Retinal pigment epithelial cell (primary cell): ENCODE measurements around the gene ST6GALNAC3.
A peak's percentile ranks its signal among the peaks of the same experiment; 100 is the strongest.

ENCODE experiments used
- DNase-seq: peaks from one replicate; pipeline ENCODE4 v3.0.0-alpha.2; 2010; ENCODE audit warnings: low read depth
- H3K4me3 ChIP-seq: 2 replicates; pipeline ENCODE4 v1.5.1; 2011; ENCODE audit warnings: mild to moderate bottlenecking, low read length, control low read depth, moderate library complexity
- CTCF ChIP-seq: conservative IDR thresholded peaks from 2 replicates; pipeline ENCODE4 v1.5.1; 2011; ENCODE audit warnings: low read depth, low read length, control low read depth, inconsistent platforms

Gene ST6GALNAC3

DNA sequence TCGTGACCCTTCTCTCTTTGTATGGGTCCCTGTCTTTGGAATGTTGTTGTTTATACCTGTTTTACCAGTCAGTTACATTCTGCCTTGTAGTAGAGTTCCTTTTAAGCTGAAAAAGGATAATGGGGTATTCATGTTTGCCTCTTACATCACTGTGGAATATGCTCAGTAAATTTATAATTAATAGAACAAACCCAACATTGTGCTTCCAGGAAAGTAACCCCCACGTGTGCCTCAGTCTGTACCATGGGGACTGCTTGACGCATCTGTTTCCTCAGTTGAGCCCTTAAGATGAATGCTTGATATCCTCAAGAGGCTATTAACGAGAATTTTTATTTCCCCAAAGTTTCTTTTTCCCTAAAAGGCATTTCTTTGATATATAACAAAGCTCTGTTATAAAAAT, 73.4 kb downstream of the ST6GALNAC3 start:
- TF ChIP-seq CTCF, result no peak
- no peak for DNase-seq
- no peak overlapping the region for H3K4me3 ChIP-seq

DNA sequence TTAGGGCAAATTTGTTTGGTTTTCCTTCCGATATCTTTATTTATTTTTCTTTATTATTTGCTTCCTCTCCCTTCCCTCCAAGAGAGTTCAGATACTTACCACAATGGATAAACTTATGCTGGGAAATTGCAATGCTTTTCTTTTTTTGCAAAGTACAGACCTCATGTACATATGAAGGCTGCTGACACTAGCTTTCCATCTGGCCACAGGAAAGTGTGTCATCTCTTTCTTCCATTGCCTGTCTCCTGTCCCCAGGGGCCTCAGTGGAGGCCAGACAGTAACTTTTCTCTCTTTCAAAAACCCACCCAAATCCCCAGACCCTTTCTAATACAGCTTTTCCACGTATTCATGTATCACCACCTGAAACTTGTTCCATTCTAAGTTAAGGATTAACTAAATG, 73.9 kb downstream of the ST6GALNAC3 start:
- TF ChIP-seq CTCF, result no peak

GRCh38 chr1:76153841-76154205, 79.3 kb downstream of the ST6GALNAC3 start:
- TF ChIP-seq CTCF, result no peak
- H3K4me3 ChIP-seq, result no peak overlapping the region
- no peak for DNase-seq

More for the DNA sequence above, 73.9 kb downstream of the ST6GALNAC3 start:
- DNase-seq, result no peak
- H3K4me3 ChIP-seq, result no peak overlapping the region

DNA sequence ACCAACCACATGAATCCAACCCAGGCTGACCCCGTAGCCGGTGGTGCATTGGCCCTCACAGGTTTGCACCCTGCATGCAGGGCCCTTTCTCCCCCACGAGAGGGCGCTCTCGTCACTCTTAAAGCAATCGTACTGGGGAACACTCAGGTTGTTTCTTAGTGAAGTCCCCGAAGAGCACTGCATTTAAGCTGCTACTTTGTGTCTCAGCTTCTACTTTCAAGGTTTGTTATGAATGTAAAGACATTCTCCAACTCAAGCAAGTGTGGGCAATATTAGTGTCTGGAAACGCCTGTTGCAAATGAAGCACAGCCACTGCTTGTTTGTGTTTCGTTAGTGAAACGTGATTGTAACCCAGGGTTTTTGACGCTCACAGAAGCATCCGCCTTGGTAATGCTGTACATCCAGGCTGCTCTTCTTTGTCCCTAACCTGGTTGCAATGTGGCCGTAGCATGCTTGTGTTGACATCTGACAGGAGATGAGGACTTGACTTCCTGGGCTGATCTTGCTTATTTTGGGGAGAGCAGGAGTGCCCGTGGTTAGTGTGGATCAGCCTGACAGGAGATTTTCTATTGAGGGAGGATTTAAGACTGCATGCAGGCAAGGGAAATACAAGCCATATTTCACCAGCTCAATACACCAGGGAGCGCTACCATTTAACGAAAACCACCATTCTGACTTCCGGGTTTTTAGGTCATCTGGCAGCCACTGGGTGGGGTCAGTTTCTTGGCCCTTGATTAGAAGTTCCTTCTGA, 79.8 kb downstream of the ST6GALNAC3 start:
- peak overlapping the region; percentile 30 for H3K4me3 ChIP-seq
- peak; percentile 98 for TF ChIP-seq CTCF
- no peak for DNase-seq

DNA sequence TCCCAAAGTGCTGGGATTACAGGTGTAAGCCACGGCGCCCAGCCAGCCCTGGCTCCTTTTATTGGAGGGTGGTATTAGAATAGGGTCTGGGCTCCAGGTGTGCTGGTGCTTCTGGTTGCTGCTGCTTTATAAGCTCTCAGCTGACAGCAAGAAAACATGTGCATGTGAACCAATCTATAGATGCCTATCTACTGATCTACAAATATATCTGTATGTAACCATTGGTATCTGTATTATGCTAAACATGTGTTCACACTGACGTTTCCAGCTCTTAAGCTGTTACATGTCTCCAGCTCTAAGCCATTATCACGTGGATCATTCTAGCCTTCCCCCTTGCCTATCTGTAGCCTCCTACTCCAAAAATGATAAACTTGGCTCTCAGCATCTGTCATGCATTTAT, 82.4 kb downstream of the ST6GALNAC3 start:
- no peak for TF ChIP-seq CTCF
- H3K4me3 ChIP-seq, result no peak overlapping the region
- DNase-seq, result no peak

DNA sequence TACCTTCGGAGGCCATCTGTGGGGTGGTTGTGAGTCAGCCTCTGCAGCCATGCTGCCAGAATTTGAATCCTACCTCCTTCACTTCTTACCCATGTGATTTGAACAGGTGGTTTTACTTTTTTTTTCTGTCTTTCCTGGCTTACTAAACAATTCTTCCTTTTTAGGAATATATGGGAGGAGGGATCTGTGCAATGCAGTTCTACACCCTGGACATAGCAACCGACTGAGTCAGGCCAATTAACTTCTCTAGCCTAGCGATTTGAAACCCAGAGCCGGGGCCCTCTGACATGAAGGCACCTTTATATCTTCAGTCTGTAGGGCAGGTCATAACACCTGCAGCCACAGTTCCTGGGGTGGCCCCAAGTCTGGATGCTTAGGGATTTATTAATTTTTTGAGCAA, 83.6 kb downstream of the ST6GALNAC3 start:
- TF ChIP-seq CTCF, result no peak
- H3K4me3 ChIP-seq, result no peak overlapping the region
- DNase-seq, result no peak

DNA sequence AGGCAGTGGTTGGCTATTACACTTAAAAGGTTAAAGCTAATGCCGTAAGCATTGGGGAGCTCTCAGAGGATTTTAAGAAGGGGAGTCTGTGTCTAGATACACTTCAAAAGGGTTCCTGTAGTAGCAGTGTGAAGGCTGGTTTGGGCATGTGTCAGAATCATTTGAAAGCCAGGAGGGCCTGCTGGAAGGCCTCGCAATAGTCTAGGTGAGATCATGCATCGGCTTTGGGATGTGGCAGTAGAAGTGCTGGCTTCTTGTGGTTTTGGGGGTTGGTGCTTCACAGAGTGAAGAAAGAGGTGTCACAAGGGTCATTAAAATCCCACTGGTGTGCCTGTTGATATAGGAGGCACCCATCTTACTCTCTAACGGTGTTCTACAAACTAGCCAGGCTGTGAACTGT, 85.7 kb downstream of the ST6GALNAC3 start:
- TF ChIP-seq CTCF, result no peak
- no peak overlapping the region for H3K4me3 ChIP-seq
- DNase-seq, result no peak
